HepG2 (cell line): ENCODE measurements around the gene COLQ. TPM values are rescaled to one million over a fixed set of nuclear protein-coding genes. Genes with fewer than 3 reads are reported as not detected.

Experiments
- ATAC-seq: fragments of 200-7000 bp; cut with Tn5 transposase; 3 replicates; pipeline ENCODE4 v1.9.1; 2020; ENCODE audit warnings: mild to moderate bottlenecking, moderate library complexity
- BruUV-seq: library from RNA; stranded (reverse); fragments of 400-500 nt; replicated peaks from 2 replicates; lab custom pipeline; 2021; lab: Mats Ljungman, UMichigan
- CTCF ChIA-PET: fragments of 300-600 bp; formaldehyde crosslinking; extraction: SDS; loops from one replicate; lab custom pipeline; 2021; ENCODE audit warnings: low total read pairs, inconsistent platforms, low intra/inter-chr PET ratio; lab: Yijun Ruan, JAX
- POLR2A ChIA-PET: fragments of 350-600 bp; sonication (Branson Sonifier 250); formaldehyde crosslinking; loops from one replicate; lab custom pipeline; 2020; ENCODE audit warnings: antibody characterized with exemption, inconsistent platforms; lab: Yijun Ruan, JAX
- DNase-seq: peaks from one replicate; pipeline ENCODE4 v3.0.0-alpha.2; 2015; ENCODE audit warnings: low spot score
- FAIRE-seq: peaks from 3 replicates; lab custom pipeline; 2011; peaks lifted over from hg19 to GRCh38; lab: Jason Lieb, UNC
- H2AFZ ChIP-seq: one replicate; pipeline ENCODE4 v1.6.1; 2011; ENCODE audit warnings: low read length, inconsistent platforms
- H3K27ac ChIP-seq: fragments of 300-600 bp; 3 replicates; pipeline ENCODE4 v1.8.0; 2011; ENCODE audit warnings: mixed run types, mild to moderate bottlenecking, mixed read lengths, low read length, inconsistent platforms; ENCODE audit not compliant: insufficient read depth; ENCODE audit errors: extremely low read length
- H3K27me3 ChIP-seq, 2 experiments: fragments of 200-600 bp in 1 of 2; 2 replicates in 1 of 2; 3 replicates in 1 of 2; pipeline versions ENCODE4 v1.6.0 to v1.8.0; 2011; ENCODE audit warnings: low read length in 2 of 2, mild to moderate bottlenecking in 2 of 2, moderate library complexity in 2 of 2, inconsistent platforms in 1 of 2; ENCODE audit not compliant: insufficient read depth in 2 of 2, control insufficient read depth in 1 of 2
- H3K36me3 ChIP-seq, 2 experiments: fragments of 200-600 bp in 1 of 2; replicated peaks in 1 of 2; 2 replicates in 1 of 2; 3 replicates in 1 of 2; pipeline versions ENCODE4 v1.5.1 to v1.8.0; 2011; ENCODE audit warnings: low read length in 2 of 2, inconsistent platforms in 1 of 2; ENCODE audit not compliant: insufficient read depth in 2 of 2, control insufficient read depth in 1 of 2
- H3K4me1 ChIP-seq: 2 replicates; pipeline ENCODE4 v1.5.1; 2012; ENCODE audit warnings: low read length, inconsistent platforms; ENCODE audit not compliant: insufficient read depth
- H3K4me2 ChIP-seq: 2 replicates; pipeline ENCODE4 v1.6.0; 2011; ENCODE audit warnings: low read depth, low read length, inconsistent platforms
- H3K4me3 ChIP-seq, 3 experiments: fragments of 200-600 bp in 1 of 3; sonication (generic), shearing (Covaris generic) in 1 of 3; replicated peaks in 1 of 3; 2 replicates each; pipeline ENCODE4 v1.5.1; 2011 to 2016; ENCODE audit warnings: low read length in 3 of 3, inconsistent platforms in 2 of 3, low read depth in 2 of 3, mild to moderate bottlenecking in 2 of 3, control low read depth in 1 of 3, mixed read lengths in 1 of 3; ENCODE audit not compliant: insufficient read depth in 1 of 3
- H3K79me2 ChIP-seq: one replicate; pipeline ENCODE4 v1.6.1; 2011; ENCODE audit warnings: low read length, inconsistent platforms; ENCODE audit not compliant: insufficient read depth
- H3K9ac ChIP-seq: 2 replicates; pipeline ENCODE4 v1.6.0; 2011; ENCODE audit warnings: mild to moderate bottlenecking, low read depth, low read length, inconsistent platforms; ENCODE audit not compliant: insufficient read depth
- H3K9me3 ChIP-seq: 2 replicates; pipeline ENCODE4 v1.5.1; 2012; ENCODE audit warnings: mild to moderate bottlenecking, low read length
- H4K20me1 ChIP-seq: 2 replicates; pipeline ENCODE4 v1.6.0; 2011; ENCODE audit warnings: inconsistent platforms, mild to moderate bottlenecking, low read length, moderate library complexity; ENCODE audit not compliant: insufficient read depth
- CAMTA2 ChIP-seq: sonication (generic); formaldehyde crosslinking; IDR thresholded peaks from 2 replicates; pipeline ENCODE4 v1.4.0; 2020; ENCODE audit warnings: mild to moderate bottlenecking, missing genetic modification reagents, borderline replicate concordance
- ZC3H13 ChIP-seq: sonication (generic); formaldehyde crosslinking; IDR thresholded peaks from 2 replicates; pipeline ENCODE4 v1.8.1; 2023; ENCODE audit warnings: mild to moderate bottlenecking, missing genetic modification reagents, moderate library complexity
- WGBS: methylation state at CpG from one replicate; pipeline ENCODE4 v1.1.6; 2017; ENCODE audit warnings: low lambda C conversion rate; 5-methylcytosine and 5-hydroxymethylcytosine counted together
- in situ Hi-C: cut with HindIII; loops from 2 replicates; pipeline ENCODE4 v1.10.0; 2017; ENCODE audit warnings: low pct_unique_long_range_greater_than_20kb; ENCODE audit not compliant: extremely low pct_ligation_motif_present
- intact Hi-C: fragments of 100-400 bp; cut with micrococcal nuclease; formaldehyde crosslinking; loops from one replicate; pipeline ENCODE4 v1.10.0; 2022; ENCODE audit not compliant: unreplicated experiment
- polyA plus RNA-seq, 8 experiments: library from polyadenylated mRNA; depleted of rRNA in 3 of 8; stranded (reverse) in 7 of 8; unstranded in 1 of 8; fragments of >200 nt; fragmentation: Illumina TruSeq in 4 of 8; extraction: Trizol in 4 of 8; gene quantifications; 2 replicates each; pipeline versions ENCODE4 v1.2.1 to v1.2.3, GENCODE V29; 2011 to 2016; ENCODE audit warnings: low read depth in 4 of 8, missing spikeins in 1 of 8, mixed read lengths in 1 of 8; ENCODE audit not compliant: insufficient read depth in 1 of 8
- total RNA-seq, 5 experiments: library from RNA; depleted of rRNA; stranded (reverse); fragments of >200 nt; fragmentation: Illumina TruSeq; extraction: Trizol; gene quantifications; 2 replicates each; pipeline ENCODE4 v1.2.3, GENCODE V29; 2016; ENCODE audit warnings: low read depth in 1 of 5
- TF ChIP-seq, protein P1 (sequence below): sonication (generic); formaldehyde crosslinking; IDR thresholded peaks from 2 replicates; pipeline ENCODE4 v1.5.0; 2020; ENCODE audit warnings: mild to moderate bottlenecking, missing genetic modification reagents, borderline replicate concordance

The COLQ gene
- total and polyA plus RNA-seq, 2 of the 13 experiments (the other 11 are each of a cell fraction or from before 2014, with no cell fraction given), result 0.31 to 0.46 TPM

DNA sequence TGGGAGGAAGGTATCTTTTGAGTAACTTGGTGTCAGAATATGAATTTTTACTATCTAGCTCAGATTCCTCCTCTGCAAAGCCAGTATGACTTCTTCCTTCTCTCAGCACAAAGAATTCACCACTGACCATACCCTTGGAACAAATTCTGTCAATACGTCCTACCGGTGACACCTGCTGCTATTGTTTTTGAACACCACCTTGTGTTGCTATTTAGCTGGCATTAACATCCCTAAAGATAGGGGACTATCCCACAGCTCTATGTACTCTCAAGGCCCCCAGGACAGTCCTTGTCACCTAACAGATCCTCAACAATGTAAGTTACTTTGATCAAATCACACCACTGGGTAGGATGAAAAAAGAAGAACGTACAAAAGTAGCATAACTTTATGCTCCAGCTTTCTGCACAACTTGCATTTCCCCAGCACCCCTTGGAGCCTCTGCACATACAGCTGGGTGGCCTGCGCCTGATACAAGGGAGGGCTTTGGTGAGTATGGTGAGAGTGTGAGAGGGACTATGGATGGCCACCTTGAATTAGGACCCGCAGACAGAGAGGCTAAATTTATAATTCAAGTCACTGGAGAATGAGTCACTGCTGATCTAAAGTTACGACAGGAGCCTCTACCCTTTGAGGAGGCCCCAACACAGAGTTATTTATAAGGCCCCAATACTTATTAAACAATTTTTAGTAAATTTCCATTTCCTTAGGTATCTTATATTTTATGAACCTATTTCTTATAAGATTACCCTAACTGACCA lies 2.3 kb upstream of the COLQ start (continued):
- TF ChIP-seq ZC3H13 (CRISPR knock-in tag), result no peak
- TF ChIP-seq, all 625 proteins: peak for 0

GRCh38 chr3:15522016-15522415 lies 510 bp upstream of the COLQ start:
- in situ Hi-C loops, result no loop called here
- ChIA-PET POLR2A (no interaction called here), CTCF (no interaction called here)
- Histone ChIP-seq H3K27ac (no peak overlapping the region), H3K4me1 (no peaks in the 10 kb centered on the region), H2AFZ (no peak overlapping the region), H3K27me3 (peaks cover 2% of the 10 kb centered on the region in 2 experiments; a peak in 3 of 5 replicates), H3K4me3 (no peak overlapping the region), H3K4me2 (no peak overlapping the region), H3K9me3 (no peaks in the 10 kb centered on the region), H3K36me3 (no peaks in the 10 kb centered on the region), H3K79me2 (no peaks in the 10 kb centered on the region), H4K20me1 (no peaks in the 10 kb centered on the region), H3K9ac (no peak overlapping the region)
- no peak for TF ChIP-seq CAMTA2 (CRISPR knock-in tag)
- DNase-seq, result no peak
- intact Hi-C loops, result no loop called here
- ATAC-seq, result no peak
- no peak for FAIRE-seq
- no TSS peak for BruUV-seq

DNA sequence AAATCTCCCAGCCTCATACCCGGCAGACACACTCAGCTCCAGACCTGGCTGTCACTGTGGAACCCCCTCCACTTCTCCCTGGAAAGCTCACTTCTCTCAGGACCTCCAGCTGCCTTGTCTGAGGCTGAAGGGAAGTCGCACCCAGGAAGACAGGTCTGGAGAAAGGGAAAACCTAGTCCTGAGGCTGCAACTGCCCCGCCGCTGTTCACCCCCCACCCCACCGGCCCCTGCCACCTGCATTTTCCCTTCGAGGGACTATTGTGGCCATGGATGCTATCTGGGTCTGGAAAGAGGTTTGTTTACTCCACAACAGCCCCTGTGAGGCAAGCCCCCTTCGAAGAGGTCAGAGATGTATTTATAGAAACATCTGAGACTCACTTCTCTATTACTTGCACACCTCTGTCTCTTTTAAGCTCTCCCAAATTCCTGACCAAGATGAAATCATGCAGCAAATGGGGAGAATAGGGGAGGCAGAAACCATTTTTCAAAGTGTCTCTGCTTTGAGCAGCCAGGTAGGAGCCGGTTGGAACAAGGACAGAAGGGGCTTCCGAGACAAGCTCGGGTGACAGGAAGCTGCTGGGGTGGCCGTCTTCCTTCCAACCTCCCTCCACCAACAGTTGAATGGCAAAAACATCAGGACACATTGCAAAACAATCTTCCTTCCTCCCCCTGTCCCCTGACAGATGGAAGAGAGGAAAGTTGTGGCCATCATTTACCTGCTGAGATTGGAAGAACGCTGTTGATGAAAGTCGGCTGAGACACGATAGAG lies 518 bp downstream of the COLQ start:
- Histone ChIP-seq H3K36me3 (no peaks in the 10 kb centered on the region), H4K20me1 (no peaks in the 10 kb centered on the region), H2AFZ (no peak overlapping the region), H3K79me2 (no peaks in the 10 kb centered on the region), H3K9ac (no peak overlapping the region), H3K4me3 (no peak overlapping the region), H3K27me3 (peaks cover 2% of the 10 kb centered on the region in 2 experiments; a peak in 3 of 5 replicates), H3K27ac (no peak overlapping the region), H3K4me2 (no peak overlapping the region), H3K9me3 (no peaks in the 10 kb centered on the region), H3K4me1 (no peaks in the 10 kb centered on the region)
- ChIA-PET POLR2A (no interaction called here), CTCF (no interaction called here)
- FAIRE-seq, result no peak
- WGBS, result 29% methylated on average over 14 of the region's 14 CpGs
- intact Hi-C loops (no loop called here), in situ Hi-C loops (no loop called here)
- TF ChIP-seq, protein P1, sequence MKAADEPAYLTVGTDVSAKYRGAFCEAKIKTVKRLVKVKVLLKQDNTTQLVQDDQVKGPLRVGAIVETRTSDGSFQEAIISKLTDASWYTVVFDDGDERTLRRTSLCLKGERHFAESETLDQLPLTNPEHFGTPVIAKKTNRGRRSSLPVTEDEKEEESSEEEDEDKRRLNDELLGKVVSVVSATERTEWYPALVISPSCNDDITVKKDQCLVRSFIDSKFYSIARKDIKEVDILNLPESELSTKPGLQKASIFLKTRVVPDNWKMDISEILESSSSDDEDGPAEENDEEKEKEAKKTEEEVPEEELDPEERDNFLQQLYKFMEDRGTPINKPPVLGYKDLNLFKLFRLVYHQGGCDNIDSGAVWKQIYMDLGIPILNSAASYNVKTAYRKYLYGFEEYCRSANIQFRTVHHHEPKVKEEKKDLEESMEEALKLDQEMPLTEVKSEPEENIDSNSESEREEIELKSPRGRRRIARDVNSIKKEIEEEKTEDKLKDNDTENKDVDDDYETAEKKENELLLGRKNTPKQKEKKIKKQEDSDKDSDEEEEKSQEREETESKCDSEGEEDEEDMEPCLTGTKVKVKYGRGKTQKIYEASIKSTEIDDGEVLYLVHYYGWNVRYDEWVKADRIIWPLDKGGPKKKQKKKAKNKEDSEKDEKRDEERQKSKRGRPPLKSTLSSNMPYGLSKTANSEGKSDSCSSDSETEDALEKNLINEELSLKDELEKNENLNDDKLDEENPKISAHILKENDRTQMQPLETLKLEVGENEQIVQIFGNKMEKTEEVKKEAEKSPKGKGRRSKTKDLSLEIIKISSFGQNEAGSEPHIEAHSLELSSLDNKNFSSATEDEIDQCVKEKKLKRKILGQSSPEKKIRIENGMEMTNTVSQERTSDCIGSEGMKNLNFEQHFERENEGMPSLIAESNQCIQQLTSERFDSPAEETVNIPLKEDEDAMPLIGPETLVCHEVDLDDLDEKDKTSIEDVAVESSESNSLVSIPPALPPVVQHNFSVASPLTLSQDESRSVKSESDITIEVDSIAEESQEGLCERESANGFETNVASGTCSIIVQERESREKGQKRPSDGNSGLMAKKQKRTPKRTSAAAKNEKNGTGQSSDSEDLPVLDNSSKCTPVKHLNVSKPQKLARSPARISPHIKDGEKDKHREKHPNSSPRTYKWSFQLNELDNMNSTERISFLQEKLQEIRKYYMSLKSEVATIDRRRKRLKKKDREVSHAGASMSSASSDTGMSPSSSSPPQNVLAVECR (CRISPR knock-in tag), result no peak
- no TSS peak for BruUV-seq
- no peak for DNase-seq
- no peak for ATAC-seq
